ENCODE results near the gene C6orf89. TPM values are rescaled to one million over a fixed set of nuclear protein-coding genes. Genes with fewer than 3 reads are reported as not detected.

The C6orf89 gene
- total RNA-seq, 1 experiment from 2014 or later: 11.8 TPM

DNA sequence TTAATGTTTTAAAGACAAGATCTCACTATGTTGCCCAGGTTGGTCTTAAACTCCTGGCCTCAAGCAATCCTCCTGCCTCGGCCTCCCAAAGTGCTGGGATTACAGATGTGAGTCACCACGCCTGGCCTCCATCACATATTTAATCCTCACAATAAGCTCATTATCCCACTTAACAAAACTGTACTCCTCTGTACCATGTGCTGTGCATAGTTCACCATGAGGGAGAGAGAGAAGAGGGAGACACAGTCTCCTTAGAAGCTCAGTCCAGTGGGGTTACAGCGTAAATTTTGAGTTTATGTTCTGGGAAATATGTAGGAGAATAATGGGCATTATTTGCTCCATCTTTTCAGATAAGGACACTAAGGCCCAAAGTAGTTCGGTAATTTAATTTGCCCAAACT is 38.6 kb upstream of the C6orf89 start:
- DNase-seq: no peak
- H3T11ph ChIP-seq (ENCODE audit: low read length): no peak overlapping the region
- Mint-ChIP-seq H3K9me3 (no peaks in the 10 kb centered on the region), H3K36me3 (ENCODE audit: insufficient read depth in 1 of 3, low read depth in 3 of 3) (no peaks in the 10 kb centered on the region; a peak in 2 of 7 replicates), H3K4me3 (no peak overlapping the region; a peak in 1 of 5 replicates), H3K4me1 (peaks cover 28 to 36% of the 10 kb centered on the region in 2 experiments), H3K27me3 (ENCODE audit: low read depth) (peaks cover 15% of the 10 kb centered on the region), H3K27ac (no peak overlapping the region)
- H3K56ac ChIP-seq (ENCODE audit: insufficient read length, low read depth, low read length): no peak overlapping the region
- H3K9ac ChIP-seq (ENCODE audit: extremely low read depth, insufficient read length, low read length): no peak overlapping the region
- H2BK5ac ChIP-seq (ENCODE audit: insufficient read length, low read length): no peak overlapping the region
- H3K79me2 ChIP-seq (ENCODE audit: insufficient read depth, low read length): no peaks in the 10 kb centered on the region
- H2BK12ac ChIP-seq (ENCODE audit: insufficient read length, low read depth, low read length): no peak overlapping the region
- H3K4me2 ChIP-seq (ENCODE audit: insufficient read depth, insufficient read length, low read length): no peak overlapping the region
- H2AFZ ChIP-seq (ENCODE audit: low read length): no peak overlapping the region
- no peaks in the 10 kb centered on the region for H3K9me3 ChIP-seq (ENCODE audit: control insufficient read depth, low read depth, low read length)
- no peak overlapping the region for H3K23ac ChIP-seq (ENCODE audit: insufficient read length, low read depth, low read length)
- no peak overlapping the region for H3K4ac ChIP-seq (ENCODE audit: low read depth, low read length)
- H2BK15ac ChIP-seq (ENCODE audit: low read depth, low read length): no peak overlapping the region
- no peaks in the 10 kb centered on the region for H3K79me1 ChIP-seq (ENCODE audit: insufficient read depth, low read depth, low read length, poor library complexity, severe bottlenecking)
- H3K4me1 ChIP-seq (ENCODE audit: insufficient read depth, low read length): no peaks in the 10 kb centered on the region; the same call in 1 of the 2 replicates
- no peak overlapping the region for H3K14ac ChIP-seq (ENCODE audit: insufficient read depth, low read length)
- H2BK120ac ChIP-seq (ENCODE audit: low read depth, low read length, poor library complexity, severe bottlenecking): no peak overlapping the region
- H4K5ac ChIP-seq (ENCODE audit: insufficient read length, low read depth, low read length): no peak overlapping the region
- no peaks in the 10 kb centered on the region for H4K20me1 ChIP-seq (ENCODE audit: control insufficient read depth, insufficient read depth, insufficient read length)
- no peak overlapping the region for H3K27ac ChIP-seq (ENCODE audit: insufficient read length, low read depth, low read length)
- H2BK20ac ChIP-seq (ENCODE audit: low read depth, low read length, poor library complexity, severe bottlenecking): no peak overlapping the region
- no peak overlapping the region for H4K8ac ChIP-seq (replicated peaks; ENCODE audit: insufficient read length, low read depth, low read length)
- H4K91ac ChIP-seq (ENCODE audit: insufficient read length, low read depth, low read length): no peak overlapping the region
- TF ChIP-seq, protein P1, sequence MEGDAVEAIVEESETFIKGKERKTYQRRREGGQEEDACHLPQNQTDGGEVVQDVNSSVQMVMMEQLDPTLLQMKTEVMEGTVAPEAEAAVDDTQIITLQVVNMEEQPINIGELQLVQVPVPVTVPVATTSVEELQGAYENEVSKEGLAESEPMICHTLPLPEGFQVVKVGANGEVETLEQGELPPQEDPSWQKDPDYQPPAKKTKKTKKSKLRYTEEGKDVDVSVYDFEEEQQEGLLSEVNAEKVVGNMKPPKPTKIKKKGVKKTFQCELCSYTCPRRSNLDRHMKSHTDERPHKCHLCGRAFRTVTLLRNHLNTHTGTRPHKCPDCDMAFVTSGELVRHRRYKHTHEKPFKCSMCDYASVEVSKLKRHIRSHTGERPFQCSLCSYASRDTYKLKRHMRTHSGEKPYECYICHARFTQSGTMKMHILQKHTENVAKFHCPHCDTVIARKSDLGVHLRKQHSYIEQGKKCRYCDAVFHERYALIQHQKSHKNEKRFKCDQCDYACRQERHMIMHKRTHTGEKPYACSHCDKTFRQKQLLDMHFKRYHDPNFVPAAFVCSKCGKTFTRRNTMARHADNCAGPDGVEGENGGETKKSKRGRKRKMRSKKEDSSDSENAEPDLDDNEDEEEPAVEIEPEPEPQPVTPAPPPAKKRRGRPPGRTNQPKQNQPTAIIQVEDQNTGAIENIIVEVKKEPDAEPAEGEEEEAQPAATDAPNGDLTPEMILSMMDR (conservative IDR thresholded peaks at IDR 0.05): no peak
- H2AK5ac ChIP-seq (ENCODE audit: insufficient read length, low read length): no peak overlapping the region
- no peak overlapping the region for H3K18ac ChIP-seq (ENCODE audit: insufficient read length, low read depth, low read length)
- WGBS (ENCODE audit: extremely low coverage, insufficient read length, low lambda C conversion rate): no CpG with 5 or more reads among the region's 4 CpGs
- H3K23me2 ChIP-seq (ENCODE audit: insufficient read length, low read depth, low read length, poor library complexity, severe bottlenecking): peaks cover 4% of the 10 kb centered on the region
- H3K27me3 ChIP-seq (ENCODE audit: insufficient read depth, low read length): no peaks in the 10 kb centered on the region

Data from H9 (cell line).